GM21367 (cell line): ENCODE results near the gene PRX.
"Not testable (repeated sequence)": the region's sequence is repeated elsewhere in the genome, so short reads cannot be mapped to it uniquely, and the experiment has no call there.

Experiments
- ATAC-seq: cut with Tn5 transposase; IDR thresholded peaks from one replicate; pipeline ENCODE4 v1.9.1; 2021; ENCODE audit not compliant: unreplicated experiment

Gene PRX

DNA sequence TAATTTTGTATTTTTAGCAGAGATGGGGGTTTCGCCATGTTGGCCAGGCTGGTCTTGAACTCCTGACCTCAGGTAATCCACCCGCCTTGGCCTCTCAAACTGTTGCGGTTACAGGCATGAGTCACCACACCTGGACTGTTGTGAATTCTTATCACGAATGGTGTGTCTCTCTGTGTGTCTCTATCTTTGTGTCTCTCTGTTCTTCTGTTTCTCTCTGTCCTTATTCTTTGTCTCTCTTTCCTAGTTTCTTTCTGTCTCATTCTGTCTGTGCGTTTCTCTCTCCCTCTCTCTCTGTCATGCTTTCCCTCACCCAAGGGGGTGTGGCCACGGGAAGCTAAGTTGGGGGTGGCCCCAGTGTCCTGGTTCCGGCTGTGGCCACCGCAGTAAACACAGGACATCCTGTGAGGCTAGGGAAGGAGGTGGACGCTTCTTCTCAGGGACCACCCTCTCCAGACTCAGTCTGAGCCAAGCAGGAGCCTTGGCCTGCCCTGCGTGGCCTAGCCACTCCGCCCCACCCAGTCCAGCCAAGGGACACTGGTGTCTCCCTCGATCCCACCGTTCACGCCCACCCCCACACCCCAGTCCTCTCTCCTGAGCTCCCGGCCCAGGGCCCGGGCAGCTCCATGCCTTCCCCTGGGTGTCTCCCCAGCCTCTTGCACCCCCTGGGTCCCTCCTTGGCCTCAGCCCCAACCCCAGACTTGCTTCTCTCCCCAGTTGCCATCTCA lies 3.9 kb upstream of the PRX start:
- no peak for ATAC-seq

DNA sequence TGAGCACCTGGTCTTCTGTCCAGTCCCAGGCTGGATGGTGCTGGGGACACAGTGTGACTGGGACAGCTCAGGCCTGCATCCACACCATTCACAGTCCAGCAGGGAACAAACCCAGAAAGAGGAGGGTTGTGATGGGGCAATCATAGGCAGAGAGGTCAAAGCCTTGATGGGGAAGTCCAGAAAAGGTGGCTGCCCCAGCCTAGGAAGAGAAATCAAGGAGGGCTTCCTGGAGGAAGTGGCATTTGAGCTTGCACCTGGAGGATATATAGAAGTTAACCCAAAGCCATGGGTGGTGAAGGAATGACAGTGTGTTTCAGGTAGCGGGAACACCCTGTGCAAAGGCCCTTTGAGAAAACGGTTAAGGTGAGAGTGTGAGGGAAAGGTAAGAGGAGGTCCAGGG lies 2.6 kb upstream of the PRX start:
- ATAC-seq: no peak

DNA sequence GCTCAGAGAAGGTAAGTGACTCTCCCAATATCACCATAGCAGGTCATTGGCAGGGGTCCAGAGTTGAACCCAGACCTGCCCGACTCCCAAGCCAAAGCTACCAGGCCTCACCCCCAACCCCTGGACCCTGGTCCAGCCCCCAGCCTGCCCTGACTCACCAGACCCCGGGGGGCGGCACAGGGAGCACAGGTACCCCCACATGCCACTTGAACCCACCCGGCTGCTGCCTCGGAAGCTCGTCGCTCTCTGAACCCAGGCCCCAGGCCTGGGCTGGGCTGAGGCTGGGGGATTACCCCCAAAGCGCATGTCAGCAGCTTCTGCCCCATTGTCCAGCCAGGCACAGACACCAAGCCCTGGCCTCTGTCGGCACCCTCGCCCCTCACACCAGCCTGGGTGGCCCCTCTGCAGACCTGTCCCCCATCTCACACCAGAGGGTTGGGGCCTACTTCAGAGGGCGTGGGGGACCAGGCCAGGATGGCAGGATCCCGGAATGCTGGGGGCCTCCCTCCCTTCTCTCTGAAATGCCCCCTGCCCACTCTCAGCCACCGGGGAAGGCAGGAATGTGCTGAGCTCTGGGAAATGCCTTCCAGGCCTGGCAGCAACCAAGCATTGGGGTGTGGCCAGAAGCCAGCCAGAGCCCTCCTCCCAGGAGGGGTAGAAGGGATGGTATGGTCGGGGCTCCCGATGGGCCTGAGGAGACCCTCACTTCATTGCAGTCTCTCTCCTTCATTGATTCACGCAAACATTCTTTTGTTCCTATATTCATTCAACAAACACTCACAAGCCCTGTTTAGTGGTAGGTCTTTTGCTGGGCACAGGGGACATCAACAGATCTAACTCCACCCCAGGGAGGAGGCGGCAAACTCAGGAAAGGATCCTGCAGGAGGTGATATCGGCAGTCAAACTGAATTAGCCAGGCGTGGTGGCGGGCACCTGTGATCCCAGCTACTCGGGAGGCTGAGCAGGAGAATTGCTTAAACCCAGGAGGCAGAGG lies 1.7 kb upstream of the PRX start:
- ATAC-seq: no peak

DNA sequence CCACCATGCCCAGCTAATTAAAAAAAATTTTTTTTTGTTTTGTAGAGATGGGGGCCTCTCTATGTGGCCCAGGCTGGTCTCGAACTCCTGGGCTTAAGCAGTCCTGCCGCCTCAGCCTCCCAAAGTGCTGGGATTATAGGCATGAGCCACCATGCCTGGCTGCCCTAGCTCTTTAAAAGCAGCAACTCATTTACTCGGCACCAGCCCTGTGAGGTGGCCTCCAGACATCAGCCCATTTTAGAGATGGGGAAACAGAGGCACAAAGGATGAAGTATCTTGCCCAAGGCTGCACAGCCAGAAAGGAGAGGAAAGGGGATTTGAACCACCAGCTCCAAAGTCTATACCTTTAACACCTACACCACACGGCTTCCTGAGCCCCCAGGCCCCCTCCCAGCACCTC lies 312 bp downstream of the PRX start:
- no peak for ATAC-seq

DNA sequence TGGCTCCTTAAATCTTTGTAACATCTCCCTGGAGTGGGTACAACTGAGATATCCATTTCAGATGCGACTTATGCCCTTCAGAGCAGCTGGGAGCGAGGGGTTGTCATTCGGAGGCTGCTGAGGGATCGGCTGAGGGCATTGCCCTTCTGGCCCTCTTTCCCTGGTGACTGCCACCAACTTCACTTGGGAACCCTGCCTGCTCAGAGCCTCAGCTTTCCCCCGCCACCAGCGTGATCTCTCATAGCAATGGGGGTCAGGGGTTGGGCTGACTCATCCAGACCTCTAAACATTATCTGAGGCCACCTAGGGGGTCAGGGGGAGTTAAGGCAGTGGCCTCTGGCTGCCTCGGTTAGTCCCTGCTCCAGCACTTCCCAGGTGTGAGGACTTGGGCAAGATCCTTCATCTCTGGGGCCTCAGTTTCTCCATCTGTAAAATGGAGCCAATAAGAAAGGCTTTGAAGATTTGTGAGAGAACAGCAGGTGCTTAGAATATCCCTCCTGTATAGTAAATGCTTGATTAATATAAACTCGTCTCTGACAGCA lies 1.1 kb downstream of the PRX start:
- ATAC-seq: no peak

DNA sequence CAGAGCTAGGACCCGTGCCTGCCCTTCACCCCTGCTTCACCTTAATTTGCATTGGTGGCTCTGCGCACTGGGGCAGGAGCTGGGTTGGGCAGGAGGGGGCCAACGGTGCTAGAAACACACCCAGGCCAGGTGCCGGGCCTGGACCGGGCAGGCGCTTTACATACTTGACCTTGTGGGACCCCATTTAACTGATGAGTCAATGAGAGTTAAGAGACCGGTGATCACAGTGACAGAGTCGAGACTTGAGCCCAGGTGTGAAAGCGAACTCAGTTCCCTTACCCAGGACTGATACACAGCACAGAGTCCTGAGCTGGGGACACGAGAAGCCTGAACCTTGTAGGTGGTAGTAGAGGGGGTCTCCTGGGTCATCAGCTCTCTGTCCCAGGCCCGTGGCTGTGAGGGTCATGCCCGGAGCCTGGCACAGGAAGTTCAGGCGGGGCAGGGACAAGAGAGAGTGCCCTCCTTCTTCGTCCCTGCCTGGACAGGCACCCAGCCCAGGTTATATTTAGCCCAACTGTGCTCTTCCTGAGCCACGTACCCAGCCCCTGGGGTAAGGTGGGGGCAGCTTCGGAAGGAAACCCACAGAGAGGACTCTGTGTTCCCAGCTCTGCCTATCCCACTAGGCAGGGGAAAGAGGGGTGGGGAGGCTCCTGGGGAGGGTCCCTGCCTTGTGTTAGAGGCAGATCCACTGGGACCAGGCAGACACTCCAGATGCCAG lies 1.9 kb downstream of the PRX start:
- no peak for ATAC-seq

DNA sequence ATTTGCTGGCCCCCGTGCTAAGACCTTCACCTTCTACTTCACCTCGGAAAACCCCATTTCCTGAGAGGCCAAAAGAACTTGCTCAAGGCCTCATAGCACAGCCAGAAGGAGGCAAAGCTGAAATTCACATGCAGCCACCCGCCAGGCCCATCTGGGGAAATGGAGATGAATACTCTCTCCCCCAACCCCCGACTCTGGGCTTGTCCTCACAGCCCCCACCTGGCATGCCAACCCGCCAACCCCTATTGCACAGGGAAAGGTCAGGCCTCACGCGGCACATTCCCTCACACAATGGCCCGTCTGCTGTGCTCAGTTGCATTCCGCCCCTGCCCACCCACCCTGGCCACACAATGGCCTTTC lies 3.2 kb downstream of the PRX start:
- no peak for ATAC-seq

DNA sequence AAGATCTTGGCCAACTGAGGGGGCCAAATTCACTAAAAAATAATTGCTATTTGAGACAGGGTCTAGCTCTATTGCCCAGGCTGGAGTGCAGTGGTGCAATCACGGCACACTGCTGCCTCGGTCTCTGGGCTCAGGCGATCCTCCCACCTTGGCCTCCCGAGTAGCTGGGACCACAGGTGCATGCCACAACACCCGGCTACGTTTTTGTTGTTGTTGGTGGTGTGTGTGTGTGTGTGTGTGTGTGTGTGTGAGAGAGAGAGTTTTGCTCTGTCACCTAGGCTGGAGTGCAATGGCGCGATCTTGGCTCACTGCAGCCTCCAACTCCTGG lies 4.6 kb downstream of the PRX start:
- ATAC-seq: not testable (repeated sequence)

DNA sequence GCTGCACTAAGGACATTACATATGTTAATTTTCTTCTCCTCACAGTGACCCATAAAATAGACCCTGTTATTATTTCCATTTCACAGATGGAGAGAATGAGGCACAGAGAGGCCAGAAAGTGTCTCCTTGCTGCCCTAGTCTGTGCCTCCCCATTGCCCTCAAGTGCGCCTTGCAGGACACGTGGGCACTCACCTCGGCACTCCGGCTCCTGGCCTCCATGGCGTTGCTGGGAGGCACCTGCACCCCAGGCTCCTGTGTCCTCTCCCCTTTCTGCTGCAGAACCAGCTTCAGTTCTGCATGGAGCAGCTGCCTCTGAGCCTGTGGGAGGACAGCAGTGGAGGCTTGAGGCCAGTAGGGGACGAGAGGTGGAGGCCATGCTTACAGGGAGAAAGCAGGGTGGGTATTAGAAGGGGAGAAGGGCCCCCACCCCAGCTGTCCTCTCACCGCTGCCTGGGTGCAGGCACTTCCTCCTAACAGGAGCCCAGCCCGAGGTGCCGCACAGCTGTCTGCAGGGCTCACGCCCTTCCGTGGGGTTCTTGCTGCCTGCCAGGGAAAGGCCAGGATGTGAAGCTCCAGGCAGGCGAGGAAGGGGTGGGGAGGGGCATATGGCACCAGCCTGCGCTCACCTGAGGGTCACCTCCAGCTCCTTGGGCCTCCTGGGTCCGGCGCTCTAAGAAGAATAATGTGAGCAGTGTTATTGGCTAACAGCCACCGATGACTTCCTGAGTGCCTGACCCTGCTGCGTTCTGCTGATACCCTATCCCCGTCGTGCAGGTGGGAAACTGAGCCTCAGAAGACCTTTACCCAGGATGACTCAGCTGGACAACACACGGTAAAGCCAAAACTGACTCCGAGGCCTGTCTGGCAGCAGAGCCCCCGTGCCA lies 5.2 kb downstream of the PRX start:
- no peak for ATAC-seq

DNA sequence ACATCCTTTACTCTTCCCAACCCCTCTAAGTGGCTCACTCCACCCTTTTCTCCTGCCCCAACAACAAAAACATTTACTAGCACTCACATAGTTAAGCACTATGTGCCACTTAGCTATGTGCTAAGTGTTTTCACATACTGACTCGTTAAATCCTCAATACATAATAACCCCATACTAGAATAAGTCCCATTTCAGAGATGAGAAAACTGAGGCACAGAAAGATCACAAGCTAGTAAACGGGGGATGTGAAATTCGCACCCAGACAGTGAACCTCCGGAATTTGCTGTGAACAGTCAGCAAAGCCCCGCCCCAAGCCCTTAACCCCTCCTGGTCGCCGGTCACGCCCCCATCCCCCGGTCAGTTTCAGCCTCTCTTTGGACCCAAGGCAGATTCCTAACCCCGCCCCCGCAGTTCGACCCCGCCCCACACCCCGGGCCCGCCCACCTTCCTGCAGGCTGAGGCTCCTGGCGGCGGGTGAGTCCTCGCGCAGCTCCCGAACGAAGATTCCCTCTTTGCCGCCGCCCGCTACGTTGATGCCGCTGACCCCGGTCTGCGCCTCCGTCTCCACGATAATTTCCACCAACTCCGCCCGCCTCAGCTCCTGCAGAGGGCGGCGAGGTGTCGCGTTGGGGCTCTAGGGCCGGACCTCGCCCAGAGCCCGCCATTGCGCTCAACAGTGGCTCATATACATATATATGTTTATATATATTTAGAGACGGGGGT lies 9.8 kb downstream of the PRX start:
- no peak for ATAC-seq

DNA sequence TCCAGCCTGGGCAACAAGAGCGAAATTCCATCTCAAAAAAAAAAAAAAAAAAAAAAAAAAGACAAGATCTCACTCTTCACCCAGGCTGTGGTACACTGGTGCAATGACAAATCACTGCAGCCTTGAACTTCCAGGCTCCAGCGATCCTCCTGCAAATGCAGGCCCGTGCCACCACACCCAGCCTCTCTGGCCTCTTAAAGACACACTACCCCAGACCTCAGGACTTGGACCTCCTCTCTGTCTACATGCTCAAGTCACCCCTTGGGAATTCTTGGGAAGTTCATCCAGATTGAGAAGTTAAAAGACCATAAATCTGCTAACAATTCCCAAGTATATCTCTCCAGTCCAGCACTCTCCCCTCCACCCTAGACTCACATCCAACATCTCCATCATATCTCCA lies 12.6 kb downstream of the PRX start:
- ATAC-seq: no peak

DNA sequence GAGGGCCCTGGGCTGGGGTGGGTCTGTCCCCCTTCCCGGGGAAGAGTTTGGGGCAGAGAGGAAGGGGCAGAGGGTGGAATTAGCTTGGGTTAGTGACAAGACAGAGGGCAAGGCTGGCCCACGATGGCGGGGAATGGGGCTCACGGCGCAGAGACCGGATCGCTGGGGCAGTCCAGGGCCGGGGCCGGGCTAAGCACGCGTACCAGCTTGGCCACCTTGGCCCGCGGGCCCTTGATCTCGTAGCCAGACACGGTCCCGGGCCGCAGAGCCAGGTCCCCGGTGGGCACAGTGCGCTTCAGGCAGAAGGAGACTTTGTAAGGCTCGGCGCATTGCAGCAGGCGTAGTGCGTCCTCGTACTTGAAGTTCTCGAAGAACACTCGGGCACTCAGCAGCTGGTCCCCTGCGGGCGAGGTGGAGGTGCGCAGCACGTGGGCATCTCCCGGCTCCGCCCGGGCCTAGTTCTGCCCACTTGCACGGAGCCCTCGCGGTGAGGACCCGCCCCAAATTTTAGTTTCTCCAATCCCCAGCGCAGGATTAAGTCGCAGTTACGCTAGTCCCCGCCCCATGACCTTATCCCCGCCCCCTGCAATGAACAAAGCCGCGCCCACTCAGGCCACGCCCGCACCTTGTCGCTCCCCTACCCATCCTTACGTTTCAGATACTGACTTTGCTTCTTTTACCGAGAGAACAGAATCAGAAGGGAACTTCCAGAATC lies 14.6 kb downstream of the PRX start:
- no peak for ATAC-seq

DNA sequence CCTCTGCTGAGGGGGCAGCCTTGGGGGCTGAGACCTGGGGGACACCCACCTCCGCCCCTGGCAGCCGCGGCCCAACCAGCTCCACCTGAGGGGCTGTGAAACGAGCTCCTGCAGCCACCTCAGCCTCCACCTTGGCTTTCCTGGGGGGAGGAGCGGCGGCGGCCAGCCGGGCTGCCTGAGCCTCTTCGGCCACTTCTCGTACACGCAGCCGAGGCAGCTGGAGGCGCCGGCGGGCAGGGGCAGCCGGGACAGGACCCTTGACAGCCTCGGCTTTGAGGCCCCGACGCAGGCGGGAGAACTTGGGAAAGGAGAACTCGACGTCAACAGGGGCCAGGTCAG lies 15.6 kb downstream of the PRX start:
- no peak for ATAC-seq

DNA sequence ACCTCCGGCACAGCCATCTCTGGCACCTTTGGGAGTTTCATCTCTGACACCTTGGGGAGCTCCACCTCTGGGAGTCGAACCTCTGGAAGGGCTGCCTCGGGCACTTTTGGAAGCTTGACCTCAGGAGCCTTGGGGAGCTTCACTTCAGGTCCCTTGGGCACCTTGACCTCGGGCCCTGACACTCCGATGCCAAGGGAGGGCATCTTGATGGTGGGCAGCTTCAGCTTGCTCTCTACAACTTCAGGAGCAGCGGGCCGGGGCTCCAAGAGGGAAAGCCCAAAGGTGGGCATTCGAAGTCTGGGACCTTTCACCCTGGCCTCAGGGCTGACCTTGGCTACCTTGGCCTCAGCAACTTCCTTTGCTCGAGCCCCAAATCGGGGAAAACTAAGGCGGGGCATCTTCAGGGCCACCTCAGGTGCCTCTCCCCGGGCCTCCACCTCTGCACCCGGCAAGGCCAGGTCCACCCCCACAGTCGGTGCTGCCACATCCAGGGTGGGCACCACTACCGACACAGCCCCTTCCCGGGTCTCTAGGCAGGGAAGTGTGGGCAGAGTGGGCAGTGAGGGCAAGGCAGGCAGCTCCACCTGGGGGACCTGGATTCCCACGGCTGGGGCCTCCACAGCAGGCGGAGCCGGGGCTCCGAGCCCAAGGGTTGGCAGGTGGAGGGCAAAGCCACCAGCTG lies 16.2 kb downstream of the PRX start:
- ATAC-seq: no peak

DNA sequence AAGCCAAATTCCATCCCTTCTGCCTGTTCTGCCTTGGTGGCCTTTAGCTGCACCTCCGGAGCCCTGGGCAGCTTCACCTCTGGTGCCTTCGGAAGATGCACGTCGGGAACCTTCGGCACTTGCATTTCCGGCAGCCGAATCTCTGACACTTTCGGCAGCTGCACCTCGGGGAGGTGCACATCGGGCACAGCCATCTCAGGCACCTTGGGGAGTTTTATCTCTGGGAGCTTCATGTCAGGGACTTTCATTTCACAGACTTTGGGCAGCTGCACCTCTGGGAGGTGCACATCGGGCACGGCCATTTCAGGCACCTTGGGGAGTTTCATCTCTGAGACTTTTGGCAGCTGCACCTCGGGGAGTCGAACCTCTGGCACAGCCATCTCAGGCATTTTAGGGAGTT lies 17.2 kb downstream of the PRX start:
- no peak for ATAC-seq

DNA sequence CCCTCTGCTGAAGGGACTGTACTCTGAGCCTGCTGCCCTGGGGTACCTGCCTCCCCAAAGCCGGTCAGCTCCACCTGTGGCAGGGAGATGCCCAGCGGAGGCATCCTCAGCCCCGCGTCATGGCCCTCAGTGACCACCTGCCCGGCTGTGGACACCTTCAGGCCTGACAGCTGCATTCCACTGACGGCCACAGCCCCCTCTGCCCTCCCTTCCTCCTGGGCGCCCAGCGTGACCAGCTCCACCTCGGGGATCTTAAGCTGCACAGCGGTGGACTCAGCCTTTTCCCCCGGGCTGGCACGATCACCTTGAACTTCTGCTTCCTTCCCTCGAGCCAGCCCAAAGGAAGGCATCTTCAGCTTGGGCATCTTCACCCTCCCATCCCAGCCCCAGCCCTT lies 18.4 kb downstream of the PRX start:
- ATAC-seq: no peak

DNA sequence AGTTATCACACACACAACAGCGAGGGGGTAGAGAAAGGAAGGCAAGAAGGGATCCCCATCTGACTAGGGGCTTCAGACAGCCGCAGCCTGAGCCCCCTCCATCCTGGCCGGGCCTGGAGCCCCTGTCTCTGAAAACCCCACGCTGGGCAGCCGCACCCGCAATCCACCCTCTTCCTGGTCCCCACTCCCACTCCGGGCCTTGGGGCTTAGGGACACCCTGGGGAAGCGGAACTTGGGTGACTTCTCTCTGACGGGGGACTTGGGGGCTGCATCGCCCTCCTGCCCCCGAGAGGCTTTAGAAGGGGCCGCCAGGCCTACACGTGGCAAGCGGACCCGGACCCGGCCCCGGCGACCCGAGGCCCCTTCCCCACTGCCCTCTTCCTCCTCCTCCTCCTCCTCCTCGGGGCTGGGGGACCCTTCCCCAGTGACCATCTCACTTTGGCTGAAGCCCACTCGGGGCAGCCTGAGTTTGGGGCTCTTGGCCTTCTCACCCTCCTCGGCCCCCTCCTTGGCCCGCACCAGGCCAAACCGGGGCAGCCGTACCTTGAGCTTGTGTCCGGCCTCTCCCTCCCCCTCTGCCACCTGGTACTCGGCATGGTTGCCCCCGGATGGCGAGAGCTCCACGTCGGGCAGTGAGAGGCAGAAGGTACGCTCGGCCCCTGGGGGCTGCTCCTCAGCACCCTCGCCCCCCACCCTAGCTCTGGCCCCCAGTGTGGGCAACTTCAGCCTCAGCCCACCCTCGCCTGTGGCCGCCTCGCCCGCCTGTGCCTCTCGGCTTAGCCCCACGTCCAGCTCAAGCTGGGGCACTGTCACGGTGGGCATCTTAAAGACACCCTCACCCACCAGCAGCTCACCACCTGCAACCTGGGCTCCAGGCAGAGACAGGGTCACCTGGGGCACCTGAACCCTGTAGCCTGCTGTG lies 19.0 kb downstream of the PRX start:
- no peak for ATAC-seq
